DMS53 (cell line): ENCODE measurements around the gene SNRNP48.

ENCODE experiments used
- DNase-seq: peaks from one replicate; lab custom pipeline; 2025; lab: John Stamatoyannopoulos, UW

SNRNP48 gene

DNA sequence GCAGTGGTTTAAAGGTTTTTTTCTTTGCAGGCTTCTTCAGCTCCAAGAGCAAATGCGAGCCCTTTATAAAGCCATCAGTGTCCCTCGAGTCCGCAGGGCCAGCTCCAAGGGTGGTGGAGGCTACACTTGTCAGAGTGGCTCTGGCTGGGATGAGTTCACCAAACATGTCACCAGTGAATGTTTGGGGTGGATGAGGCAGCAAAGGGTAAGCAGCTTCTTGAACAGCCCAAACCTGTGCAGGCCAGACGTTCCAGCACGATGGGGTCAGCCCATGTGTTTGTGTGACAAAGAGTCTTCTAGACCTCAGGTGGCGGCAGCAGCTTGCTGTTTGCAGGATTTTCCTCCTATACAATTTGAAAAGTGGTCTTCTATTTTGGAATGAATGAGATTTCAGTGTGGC, 30.8 kb upstream of the SNRNP48 start:
- DNase-seq: peak; percentile 81

DNA sequence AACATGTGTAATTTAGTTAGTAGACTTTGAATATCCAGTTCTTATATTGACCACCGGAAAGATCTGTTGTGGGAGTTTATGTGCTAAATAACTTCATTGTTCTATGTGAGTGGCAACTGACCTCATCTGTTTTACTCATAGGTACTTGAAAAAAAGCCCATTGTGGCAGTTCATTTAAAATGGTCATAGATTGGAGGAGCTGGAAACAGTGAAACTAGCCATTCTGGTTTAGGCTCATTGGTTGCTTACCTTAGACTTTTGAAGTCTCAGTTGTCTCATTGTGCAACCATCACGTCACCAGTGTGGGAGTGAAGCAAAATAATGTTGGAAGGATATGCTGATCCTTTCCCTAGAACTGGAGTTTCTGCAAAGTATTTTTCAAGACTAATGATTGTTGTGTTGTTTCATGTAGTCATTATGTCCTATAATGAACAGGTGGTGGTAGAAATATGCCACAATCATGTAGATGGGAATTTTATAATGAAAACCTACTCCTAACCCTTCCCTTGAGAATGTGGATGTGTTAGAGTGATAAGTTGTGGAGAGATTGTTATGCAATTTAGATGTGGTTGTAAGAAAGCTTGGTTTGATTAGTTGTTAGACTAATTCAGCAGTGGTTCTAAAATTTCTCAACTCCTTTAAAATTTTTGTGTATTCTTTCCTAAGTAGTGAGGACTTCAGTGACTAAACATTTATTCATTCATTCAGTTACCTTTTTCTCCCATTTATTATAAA, 30.2 kb upstream of the SNRNP48 start:
- peak; percentile 95 for DNase-seq

DNA sequence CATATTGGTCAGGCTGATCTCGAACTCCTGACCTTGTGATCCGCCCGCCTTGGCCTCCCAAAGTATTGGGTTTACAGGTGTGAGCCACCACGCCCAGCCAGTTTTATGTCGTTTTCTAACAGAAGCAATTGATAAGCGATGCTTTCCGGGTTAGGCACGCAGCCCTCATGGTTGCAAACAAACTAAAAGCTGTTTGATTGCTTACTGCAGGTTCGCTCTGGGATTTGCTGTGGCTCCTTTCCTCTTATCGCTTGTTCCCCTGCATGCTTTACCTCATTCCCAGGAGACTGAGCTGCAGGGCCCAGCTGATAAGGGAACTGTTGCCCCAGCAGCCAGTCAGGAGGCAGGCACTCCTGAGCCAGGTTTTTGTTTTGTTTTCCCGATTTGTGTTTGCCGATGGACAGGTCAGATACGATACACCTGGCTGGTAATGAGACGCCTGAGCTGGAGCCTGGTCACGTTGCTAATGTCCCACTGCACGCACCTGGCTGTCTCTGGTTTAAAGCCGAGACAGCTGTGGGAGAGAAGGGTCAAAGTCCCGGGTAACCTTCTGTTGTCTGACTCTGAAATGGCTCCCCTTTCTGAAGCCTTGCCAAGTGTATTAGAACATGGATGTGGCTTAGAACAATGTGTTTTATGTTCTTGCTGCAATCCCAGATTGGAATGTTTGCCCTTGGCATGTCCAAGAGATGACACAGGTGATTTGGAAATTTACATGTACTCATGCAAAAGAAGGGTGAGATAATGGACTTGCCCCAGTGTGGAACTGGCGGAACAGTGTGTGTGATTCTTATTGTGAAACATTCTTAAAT, 28.6 kb upstream of the SNRNP48 start:
- peak; percentile 99 for DNase-seq

- peak; percentile 55 for DNase-seq
Observed at GRCh38 chr6:7562769-7563168, 27.2 kb upstream of the SNRNP48 start.

- no peak for DNase-seq
Observed at GRCh38 chr6:7566107-7566506, 23.9 kb upstream of the SNRNP48 start.

- peak; percentile 28 for DNase-seq
Observed at GRCh38 chr6:7566617-7567173, 23.3 kb upstream of the SNRNP48 start.

- no peak for DNase-seq
Observed at GRCh38 chr6:7568021-7568420, 22.0 kb upstream of the SNRNP48 start.

- no peak for DNase-seq
Observed at GRCh38 chr6:7569082-7569481, 20.9 kb upstream of the SNRNP48 start.

DNA sequence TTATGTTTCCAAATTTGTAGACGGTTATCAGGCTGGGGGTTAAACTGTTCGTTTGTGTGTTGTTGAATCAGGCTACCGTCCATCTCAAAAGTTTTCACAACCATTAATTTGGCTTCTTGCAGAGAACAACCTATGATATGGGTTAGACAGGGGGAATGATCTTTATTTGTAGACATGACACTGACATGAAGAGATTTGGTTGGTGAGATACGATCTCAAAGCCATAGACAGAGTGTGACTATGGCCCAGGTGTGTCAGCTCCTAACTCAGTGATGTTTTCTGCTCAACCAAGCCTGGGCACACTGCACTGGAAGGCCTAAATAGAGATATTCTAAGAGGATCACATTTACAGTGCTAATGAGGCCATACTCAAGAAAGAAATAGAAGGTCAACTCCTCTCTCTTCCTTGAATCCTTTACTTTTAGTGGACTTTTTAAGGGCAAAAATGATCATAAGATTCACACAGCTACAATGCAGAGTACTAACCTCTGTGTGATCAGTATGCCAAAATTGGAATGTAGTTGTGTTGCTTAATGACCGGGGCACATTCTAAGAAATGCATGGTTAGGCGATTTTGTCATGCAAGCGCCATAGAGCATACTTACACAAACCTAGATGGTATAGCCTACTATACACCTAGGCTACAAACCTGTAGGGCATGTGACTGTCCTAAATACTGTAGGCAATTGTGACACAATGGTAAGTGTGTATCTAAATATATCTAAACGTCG, 17.6 kb upstream of the SNRNP48 start:
- no peak for DNase-seq

DNA sequence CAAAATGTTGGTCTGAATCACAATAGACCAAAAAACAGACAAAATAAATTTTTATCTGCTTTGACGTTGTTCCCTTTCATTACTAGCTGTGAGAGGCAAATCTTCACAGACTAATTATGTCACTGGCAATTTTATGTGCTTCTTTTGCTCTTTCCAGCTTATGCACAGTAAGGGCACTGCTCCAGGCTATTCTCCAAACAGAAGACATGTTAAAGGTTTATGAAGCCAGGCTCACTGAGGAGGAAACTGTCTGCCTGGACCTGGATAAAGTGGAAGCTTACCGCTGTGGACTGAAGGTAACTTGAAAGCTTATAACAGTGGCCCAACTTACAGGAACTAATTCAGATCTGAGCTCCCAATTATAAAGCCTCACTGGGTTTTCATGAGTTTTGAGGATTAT, 15.5 kb upstream of the SNRNP48 start:
- no peak for DNase-seq

DNA sequence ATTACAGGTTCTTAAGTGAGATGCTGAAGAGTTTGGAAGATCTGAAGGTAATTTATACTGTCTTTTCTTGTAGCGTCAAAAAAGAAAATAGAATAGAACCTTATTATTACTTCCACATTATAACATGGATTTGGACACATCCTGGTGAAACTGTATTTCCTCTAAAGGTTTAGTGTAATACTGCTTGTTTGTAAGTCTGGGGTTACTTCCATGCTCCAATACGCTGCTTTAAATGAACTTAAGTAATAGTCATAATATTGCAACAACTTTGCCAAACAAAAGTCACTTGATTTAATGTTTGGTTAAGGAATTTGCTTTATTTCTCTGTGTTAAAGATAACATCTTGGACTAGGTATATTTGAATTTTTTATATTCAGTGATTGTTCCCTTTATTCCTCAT, 11.5 kb upstream of the SNRNP48 start:
- DNase-seq: no peak

GRCh38 chr6:7578931-7579330, 11.1 kb upstream of the SNRNP48 start:
- no peak for DNase-seq

GRCh38 chr6:7579851-7580250, 10.1 kb upstream of the SNRNP48 start:
- peak; percentile 42 for DNase-seq

DNA sequence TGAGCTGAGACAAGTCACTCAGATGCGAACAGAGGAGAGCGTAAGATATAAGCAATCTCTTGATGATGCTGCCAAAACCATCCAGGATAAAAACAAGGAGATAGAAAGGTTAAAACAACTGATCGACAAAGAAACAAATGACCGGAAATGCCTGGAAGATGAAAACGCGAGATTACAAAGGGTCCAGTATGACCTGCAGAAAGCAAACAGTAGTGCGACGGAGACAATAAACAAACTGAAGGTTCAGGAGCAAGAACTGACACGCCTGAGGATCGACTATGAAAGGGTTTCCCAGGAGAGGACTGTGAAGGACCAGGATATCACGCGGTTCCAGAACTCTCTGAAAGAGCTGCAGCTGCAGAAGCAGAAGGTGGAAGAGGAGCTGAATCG, 9.5 kb upstream of the SNRNP48 start:
- DNase-seq: peak; percentile 84

DNA sequence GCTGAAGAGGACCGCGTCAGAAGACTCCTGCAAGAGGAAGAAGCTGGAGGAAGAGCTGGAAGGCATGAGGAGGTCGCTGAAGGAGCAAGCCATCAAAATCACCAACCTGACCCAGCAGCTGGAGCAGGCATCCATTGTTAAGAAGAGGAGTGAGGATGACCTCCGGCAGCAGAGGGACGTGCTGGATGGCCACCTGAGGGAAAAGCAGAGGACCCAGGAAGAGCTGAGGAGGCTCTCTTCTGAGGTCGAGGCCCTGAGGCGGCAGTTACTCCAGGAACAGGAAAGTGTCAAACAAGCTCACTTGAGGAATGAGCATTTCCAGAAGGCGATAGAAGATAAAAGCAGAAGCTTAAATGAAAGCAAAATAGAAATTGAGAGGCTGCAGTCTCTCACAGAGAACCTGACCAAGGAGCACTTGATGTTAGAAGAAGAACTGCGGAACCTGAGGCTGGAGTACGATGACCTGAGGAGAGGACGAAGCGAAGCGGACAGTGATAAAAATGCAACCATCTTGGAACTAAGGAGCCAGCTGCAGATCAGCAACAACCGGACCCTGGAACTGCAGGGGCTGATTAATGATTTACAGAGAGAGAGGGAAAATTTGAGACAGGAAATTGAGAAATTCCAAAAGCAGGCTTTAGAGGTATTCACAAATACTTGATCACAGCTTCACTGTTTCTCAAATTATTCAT, 8.9 kb upstream of the SNRNP48 start:
- peak; percentile 79 for DNase-seq

DNA sequence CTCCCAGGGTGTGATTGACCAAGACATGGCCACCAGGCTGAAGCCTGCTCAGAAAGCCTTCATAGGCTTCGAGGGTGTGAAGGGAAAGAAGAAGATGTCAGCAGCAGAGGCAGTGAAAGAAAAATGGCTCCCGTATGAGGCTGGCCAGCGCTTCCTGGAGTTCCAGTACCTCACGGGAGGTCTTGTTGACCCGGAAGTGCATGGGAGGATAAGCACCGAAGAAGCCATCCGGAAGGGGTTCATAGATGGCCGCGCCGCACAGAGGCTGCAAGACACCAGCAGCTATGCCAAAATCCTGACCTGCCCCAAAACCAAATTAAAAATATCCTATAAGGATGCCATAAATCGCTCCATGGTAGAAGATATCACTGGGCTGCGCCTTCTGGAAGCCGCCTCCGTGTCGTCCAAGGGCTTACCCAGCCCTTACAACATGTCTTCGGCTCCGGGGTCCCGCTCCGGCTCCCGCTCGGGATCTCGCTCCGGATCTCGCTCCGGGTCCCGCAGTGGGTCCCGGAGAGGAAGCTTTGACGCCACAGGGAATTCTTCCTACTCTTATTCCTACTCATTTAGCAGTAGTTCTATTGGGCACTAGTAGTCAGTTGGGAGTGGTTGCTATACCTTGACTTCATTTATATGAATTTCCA, 4.6 kb upstream of the SNRNP48 start:
- no peak for DNase-seq

- peak; percentile 59 for DNase-seq
Observed at GRCh38 chr6:7587631-7588100, 2.3 kb upstream of the SNRNP48 start.

DNA sequence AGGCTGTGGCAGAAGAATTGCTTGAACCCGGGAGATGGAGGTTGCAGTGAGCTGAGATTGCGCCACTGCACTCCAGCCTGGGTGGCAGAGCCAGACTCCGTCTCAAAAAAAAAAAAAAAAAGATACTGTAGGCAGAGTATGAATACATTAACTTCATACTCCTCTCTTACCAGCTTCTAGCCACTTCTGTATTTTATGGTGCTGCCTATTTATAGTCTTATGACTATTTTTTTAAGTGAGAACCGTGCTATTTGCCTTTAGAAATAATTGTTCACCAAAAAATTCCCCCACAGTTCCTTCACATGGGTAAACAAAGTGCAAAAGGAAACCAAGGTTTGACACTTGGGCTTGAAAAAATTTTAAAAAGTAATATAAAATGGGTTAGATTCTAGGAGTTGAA, 1.5 kb upstream of the SNRNP48 start:
- DNase-seq: peak; percentile 38

- DNase-seq: peak; percentile 58
Observed at GRCh38 chr6:7589221-7589620, 777 bp upstream of the SNRNP48 start.

DNA sequence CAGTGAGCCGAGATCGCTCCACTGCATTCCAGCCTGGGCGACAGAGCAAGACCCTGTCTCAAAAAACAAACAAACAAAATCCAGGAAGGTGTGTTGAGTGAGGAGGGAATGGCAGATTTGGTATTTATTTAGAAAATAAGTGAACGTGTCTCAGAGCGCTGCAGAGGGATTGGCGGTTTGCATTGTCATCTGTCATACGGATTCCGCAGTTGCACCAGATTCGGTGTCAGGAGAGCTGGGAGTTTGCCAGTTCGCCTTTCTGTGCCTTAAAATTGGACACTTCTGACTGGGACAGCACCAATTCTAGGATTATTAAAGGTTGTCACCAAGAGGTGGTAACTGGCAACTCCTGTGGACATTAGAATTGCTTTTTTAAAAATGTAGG, 912 bp downstream of the SNRNP48 start:
- no peak for DNase-seq

DNA sequence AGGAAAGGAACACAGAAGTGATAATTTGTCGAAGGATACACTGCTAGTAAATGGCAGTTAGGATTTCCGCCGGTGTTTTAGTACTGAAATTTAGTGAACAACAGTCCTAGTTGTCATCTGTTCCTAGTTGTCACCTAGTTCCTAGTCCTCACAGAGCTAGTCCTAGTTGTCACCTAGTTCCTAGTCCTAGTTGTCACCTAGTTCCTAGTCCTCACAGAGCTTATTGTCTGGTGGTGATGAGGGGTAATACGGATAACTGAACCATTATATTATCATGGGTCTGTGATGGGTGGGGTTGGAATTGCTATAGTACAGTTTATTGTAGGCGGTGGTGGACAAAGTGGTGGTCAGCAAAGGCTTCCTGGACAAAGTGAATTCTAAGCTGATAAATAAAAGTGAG, 1.8 kb downstream of the SNRNP48 start:
- no peak for DNase-seq
